HG03025 (cell line): Measurements from ENCODE around the gene ASF1B.

ENCODE experiments used
- ATAC-seq: cut with Tn5 transposase; IDR thresholded peaks from one replicate; pipeline ENCODE4 v1.9.1; 2021; ENCODE audit warnings: mild to moderate bottlenecking, moderate library complexity; ENCODE audit not compliant: unreplicated experiment, low FRiP score

ASF1B gene

DNA sequence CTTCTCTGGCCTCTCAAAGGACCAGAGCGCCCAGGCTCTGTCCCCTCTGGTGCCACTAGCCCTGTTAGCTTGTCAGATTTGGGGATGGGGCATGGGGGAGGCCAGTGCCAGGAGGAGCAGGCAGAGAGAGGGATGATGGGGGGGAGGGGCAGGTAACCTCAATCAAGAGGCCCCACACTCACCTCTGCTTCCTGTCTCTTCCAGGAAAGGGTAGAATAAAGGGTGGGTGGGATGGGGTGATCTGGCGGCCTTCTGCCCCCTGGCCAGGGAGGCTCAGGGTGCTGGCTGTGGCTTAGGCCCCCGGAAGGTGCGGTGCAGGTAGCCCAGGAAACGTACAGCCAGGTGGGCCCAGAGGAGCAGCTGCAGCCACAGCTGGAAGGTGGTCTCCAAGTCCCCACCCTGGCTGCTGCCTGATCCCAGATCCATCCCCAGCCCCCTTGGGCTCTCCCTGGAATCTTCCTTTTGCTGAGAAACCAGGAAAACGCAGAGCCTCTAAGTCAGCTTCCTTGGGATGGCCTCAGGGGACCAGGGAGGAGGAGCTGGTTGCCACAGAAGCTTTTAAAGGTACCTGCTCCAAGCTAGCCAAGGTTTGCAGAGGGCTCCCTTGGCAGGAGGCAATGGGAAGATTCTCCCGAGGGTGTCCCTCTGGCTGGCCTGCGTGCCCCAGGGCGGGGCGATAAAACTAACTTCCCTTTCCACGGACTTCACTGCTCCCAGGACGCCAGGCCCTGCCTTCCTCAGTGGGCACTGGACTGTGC, 24.2 kb downstream of the ASF1B start:
- ATAC-seq = no peak

DNA sequence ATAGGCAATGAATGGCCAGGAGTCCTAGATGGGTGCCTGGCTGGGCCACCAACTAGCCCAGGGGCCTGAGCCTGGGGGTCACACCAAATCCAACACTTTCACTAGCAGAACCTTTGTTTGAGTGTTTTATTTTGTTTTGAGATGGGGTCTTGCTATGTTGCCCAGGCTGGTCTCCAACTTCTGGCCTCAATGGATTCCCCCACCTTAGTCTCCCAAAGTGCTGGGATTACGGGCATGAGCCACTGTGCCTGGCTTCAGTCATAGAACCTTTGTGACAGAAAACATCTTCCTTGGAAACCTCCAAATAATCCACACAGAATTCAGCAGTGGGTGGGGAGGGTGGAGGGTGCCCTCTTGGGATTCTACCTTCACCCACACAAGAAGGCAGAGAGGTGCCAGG, 24.9 kb downstream of the ASF1B start:
- no peak for ATAC-seq

DNA sequence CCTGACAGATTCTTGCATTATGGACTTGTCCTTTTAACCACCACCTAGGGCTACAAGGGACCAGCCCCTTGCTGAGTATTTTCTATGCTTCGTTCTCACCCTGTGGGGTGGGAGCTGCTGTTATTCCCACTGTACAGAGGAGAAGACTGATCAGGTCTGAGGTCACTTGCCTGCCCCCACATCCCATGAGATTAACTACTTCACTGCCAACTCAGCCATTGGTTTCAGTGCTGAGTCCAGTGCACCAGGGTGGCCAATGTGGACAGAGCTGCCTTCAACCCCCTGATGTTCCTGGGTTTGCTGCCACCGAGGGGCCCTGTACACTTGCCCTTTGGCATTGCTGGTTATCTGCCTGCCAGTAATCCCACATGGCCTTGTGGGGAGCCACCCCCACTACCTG, 25.7 kb downstream of the ASF1B start:
- ATAC-seq = no peak

DNA sequence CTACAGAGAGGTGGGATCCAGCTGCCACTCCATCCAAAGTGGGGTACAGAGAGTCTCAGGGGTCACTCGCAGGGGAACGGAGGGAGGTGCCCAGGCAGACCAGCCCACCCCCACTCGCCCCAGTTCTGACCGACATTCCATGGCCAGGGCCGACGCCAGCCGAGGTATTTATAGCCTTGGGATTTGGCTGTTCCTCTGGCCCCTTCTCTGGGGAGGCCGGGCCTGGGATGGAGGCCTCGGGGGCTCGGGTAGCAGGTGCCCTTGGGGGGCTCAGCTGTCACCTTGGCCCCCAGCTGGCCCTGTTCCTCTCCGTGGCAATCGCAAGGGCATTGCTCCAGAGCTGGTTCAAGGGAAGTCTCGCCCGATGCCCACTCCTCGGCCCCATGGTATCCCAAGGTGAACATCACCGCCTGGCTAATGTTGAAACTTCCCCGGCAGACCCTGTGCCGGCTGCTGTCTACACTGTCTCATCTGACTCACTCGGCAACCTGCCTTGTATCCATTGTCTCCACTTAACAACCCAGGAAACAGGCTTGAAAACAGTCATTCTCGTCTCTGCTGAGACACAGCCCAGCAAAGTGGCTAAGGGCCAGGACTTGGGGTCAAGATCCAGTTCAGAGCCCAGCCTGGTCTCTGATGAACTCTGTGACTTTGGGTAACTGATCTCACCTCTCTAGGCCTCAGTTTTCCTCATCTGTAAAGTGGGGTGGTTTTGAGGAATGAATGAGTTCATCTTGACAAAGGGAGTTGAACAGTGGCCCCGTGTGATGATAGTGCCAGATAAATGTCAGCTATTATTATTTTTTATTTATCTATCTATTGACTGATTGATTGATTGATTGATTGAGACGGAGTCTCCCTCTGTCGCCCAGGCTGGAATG, 28.6 kb downstream of the ASF1B start:
- no peak for ATAC-seq

DNA sequence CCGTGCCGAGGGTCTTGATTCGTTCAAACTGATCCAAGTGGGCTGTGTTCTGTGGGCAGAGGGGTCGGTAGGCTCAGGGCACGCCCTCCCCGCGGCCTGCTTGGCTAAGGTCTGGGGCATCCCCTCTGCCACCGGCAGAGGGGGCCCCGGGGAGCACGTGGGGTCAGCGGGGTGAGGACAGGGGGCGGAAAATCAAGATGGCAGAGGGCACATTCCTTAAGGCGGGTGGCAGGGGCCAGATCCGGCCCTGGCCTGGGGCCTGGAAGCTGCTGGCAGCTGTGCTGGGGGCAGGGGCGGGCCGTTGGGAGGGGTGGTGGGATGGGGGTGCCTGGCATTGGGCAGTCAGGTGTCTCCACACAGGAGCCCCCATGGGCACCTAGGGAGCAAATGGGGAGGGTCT, 29.5 kb downstream of the ASF1B start:
- no peak for ATAC-seq

DNA sequence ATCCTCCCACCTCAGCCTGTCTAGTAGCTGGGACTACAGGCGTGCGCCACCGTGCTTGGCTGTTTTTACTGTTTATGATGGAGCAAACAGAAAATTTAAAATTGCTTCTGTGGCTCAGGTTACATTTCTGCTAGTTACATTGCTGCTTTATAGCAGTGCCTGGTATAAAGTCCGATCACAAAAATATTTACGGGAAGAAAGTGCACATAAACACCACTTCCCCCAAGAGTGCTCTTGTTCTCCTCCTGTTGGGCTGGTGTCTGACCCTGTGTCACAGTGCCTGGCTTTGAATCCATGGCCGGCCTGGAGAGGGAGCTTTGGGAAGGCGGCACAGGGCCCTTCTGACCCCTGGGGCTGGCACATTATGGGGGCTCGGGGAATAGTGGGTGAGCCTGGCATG, 30.7 kb downstream of the ASF1B start:
- ATAC-seq = no peak

DNA sequence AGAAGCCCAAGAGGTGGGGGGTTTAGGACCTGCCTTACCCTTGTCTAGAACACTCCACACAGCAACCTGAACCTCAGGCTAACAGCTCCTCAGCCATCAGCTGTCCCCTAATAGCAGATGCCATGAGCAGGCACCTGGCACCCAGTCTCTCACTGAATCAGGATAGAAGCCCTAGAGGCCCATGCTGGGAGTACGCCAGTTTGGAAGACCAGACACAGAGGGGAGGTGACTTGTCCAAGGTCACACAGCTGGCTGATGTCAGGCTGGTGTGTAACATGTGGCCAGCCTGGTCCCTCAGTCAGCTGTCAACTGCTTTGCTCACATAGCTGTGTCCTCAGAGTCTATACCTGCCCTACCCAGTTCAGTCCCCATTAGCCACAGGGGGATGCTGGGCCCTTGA, 33.1 kb downstream of the ASF1B start:
- ATAC-seq = no peak

DNA sequence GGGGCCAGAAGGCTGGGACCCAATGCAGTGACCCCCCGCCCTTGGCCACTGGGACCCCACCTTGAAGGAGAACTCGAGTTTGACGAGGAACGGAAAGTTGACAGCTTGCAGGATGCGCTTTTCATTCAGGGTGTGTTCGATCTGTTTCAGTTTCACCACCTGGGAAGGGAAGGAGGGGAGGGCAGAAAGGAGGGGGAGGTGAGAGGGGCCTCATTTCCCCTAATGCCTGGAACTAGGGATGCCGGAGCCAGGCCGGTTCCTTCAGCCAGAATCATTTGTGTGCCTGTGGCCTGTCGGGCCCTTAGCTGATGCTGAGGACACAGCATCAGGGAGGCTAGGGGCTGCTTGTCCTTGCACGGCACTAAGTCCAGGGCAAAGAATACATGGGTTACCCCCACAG, 33.6 kb downstream of the ASF1B start:
- no peak for ATAC-seq

DNA sequence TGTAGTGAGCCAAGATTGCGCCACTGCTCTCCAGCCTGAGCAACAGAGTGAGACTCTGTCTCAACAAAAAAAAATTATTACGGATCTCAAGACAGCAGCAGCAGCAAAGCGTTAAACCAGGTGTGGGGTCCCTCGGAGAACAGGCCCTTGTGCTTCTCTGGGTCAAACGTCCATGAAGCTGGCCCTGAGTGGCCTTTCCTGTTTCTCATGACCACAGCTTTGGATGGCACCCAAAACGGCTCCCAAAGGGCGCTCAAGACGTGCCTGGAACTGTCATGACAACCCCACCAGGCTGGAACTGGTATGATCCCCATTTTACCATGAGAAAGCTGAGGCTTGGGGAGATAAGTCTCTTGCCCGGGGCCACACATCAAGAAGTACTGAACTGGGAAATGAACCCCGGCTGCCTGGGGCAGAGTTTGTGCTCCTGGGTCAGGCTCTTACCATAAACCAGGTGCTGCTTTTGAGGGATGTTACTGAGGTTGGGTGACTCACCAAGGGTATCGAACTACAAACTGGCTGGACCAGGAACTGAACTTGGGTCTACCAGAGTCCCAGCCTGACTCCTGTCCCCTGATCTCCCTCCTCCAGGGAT, 34.2 kb downstream of the ASF1B start:
- ATAC-seq = no peak

DNA sequence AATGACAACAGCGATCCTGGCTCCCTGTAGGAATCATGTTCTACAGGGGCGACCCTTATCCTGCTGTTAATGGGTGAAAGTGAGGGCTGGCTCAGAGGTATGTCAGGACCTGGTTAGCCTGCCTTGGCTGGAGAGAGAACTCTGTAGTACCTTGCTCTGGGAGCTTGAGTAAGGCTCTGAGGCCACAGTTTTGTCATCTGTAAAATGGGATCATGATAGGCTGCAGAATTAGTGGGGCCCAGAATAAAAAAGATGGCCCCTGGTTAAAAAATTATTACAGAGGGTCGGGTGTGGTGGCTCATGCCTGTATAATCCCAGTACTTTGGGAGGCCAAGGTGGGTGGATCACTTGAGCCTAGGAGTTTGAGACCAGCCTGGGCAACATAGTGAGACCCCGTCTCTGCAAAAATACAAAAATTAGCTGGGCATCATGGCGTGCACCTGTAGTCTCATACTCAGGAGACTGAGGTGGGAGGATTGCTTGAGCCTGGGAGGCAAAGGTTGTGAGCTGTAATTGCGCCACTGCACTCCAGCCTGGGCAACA, 35.3 kb downstream of the ASF1B start:
- no peak for ATAC-seq

DNA sequence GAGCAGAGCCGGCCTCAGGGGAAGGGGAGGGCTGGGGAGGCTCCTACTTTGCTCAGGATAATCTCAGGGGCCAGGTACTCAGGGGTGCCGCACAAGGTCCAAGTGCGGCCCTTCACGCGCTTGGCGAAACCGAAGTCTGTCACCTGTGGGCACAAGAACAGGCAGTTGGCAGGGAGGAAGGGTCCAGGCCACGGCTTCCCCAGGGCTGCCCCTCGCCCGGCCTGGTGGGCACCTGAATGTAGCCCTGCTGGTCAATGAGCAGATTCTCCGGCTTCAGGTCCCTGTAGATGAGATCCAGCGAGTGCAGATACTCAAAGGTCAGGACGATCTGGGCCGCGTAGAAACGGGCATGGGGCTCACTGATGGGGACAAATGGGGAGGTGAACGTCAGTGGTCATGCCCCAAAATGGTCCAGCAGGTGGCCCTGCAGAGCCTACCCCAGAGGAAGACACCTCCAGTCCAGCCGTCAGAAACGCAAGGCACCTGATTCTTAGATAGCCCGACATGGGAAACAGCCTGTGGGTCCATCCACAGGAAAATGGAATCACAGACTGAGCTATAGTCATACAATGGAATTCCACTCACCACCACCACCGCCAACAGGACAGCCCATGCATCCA, 38.7 kb downstream of the ASF1B start:
- ATAC-seq = no peak

DNA sequence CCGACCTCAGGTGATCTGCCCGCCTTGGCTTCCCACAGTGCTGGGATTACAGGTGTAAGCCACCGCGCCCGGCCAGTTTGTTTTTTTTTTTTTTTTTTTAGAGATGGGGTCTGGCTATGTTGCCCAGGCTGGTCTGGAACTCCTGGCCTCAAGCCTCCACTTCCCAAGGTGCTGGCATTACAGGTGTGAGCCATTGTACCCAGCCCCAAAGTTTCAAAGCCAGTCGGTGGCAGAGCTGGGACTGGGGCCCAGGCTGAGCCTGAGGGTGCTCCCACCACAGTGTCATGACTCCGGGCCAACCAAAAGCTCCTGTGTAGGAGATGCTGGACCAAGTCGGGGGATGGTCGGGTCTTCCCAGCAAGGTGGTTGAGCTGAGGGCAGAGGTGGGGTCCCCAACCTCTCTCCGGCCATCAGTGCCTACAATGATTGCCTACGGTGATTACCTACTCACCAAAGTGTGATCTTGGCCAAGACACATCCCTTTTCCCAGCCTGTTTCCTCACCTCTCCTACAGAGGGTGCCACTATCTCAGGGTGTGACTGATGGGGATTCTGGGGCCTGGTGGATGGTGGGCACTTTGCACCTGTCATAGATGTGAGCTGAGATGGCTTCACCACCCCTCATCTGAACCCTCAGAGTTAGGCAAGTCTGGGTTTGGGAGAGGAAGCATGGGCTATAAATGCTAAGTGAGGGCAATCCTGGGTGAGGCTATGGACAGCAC, 40.0 kb downstream of the ASF1B start:
- ATAC-seq = no peak

DNA sequence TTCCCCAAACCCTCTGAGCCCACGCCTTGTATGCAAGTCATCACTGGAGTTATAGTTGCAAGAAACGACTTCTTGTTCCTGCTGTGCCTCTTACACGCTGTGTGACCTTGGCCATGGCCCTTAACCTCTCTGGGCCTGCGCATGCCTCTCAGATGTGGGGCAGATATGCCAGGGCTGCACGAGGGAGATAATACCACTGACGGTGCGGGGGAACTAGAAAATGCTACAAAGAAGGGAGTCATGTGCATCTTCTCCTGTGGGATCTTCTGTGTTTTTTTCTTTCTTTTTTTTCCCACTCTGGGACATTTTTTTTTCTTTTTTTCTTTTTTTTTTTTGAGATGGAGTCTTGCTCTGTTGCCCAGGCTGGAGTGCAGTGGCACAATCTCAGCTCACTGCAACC, 41.5 kb downstream of the ASF1B start:
- ATAC-seq = no peak

DNA sequence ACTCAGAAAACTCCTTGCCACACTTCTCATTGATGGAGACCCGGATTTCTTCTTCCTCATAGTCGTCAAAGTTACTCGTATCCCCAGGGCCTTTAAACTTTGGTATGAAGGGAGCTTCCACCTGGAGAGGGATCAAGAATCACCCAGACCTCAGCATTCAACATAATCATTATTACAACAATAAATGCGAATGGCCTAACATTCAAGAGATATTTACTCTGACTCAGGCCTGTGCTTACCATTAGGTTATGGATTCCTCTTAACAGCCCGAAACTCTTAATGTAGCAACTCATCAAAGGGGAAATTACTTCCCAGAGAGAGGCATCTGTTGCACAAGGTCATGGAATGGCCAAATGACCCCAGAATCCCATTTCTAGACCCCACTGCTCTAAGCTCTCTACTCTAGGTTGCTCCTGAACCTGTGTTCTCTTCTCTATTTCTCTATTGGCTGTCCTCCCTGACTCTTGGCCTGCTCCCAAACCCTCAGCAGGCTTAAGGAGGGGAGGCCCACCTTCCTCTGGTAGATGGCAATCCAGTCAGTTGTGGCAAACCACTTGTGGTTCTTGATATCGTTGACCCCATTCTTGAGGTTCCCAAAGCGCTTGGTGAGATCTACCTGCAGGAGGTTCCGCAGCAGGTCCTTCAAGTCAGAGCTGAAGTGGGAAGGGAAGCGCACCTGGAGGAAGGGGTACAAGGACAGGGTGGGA, 43.1 kb downstream of the ASF1B start:
- no peak for ATAC-seq

DNA sequence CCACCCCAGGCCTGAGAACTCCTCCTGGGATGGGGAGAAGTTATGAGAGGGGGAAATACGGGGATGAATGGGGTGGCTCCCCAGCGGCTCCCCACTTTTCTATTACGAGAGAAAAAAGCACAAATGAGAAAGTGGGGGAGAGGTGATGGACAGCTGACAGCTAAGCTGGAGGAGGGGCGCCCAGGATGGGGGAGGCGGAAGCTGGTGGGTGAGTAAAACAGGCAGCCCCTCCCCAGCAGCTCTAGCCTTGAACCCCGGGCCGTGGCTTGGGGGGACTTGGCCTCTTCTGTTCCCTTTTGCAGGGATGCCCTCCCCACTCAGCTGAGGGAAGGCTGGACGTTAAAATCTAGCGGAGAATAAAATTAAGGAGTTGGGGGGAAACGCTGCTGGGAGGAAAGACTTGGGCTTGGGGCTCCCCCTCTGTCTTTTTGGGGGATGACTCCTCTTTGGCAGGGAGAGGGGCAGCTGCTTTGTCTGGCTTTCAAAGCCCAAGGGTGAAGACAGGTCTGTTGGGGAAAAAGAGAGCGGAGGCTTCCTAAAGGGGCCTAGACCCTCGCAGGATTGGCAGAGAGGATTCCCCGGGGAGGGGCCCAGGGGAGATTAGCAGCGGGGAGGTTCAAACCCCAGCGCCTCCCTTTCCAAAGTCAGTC, 44.5 kb downstream of the ASF1B start:
- no peak for ATAC-seq

DNA sequence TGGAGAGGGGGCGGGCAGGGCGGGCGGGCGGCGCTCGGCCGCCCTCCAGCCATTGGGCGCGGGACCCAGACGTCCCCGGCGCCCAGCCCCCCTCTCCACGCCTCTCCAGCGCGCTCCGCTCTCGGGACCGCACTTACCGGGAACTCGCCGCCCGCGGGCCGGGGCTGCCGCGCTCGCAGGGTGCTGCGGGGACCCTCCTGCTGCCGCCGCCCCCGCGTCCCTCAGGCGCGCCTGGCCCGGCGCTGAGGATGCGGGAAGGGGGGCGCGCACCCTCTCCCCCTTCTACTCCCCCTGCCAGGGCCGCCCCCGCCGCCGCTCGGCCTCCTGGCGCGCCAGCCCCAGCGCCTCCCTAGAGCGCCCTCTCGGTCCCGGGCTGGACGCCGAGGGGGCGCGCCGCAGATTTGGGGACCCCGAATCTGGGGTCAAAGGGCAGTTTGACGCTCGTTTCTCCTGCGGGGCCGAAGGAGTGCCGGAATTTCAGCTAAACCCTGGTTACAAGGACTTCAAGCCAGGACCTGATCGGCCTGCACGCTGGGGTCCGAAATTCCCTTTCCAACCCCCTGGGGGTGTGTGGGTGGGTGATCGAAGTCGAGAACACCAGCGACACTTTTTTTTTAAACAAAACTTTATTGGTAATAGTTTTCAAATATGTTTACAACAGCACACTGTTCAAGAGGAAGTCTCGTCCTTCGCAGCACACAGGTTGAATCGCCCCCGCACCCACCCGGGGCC, 45.1 kb downstream of the ASF1B start:
- peak; percentile 63 for ATAC-seq

DNA sequence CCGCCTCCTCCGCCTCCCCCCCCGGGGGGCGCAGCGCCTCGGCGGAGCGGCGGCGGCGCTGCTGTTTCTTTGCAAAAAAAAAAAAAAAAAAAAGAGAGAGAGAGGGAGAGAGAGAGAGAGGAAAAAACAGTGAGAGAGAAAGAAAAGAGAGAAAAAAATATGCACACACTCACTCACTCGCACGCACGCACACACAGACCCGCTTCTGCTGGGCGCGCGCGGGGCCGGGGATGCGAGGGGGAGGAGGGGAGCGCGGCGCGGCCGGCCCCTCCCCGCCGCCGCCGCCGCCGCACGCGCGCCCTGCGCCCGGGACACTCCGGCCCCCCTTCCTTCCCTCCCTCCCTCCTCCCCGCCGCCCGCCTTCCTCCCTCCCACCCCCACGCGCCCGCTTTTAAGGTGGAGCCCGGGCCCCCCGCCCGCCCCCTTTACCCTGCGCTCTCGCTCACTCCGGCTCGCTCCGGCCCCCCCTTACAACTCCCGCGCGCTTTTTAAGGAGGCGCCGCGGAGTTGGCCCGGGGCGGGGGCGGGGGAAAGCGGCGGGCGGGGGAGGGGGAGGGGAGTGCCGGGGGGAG, 45.8 kb downstream of the ASF1B start, which contains the start of gene SAMD1:
Gene SAMD1, minus strand, starts transcription at position 243 of the 572 bp plus-strand sequence.
- ATAC-seq = peak; percentile 28
